ENCODE results near the gene CHCHD6. TPM values are rescaled to one million over a fixed set of nuclear protein-coding genes. Genes with fewer than 3 reads are reported as not detected.

CHCHD6 gene
- total RNA-seq, 1 donor from 2014 or later: 17.2 TPM

GRCh38 chr3:126972866-126973265 lies 268.8 kb downstream of the CHCHD6 start:
- Mint-ChIP-seq H3K36me3 (ENCODE audit: unreplicated experiment) (peaks cover 14% of the 10 kb centered on the region), H3K9me3 (ENCODE audit: unreplicated experiment) (peaks cover 7% of the 10 kb centered on the region), H3K27ac (ENCODE audit: unreplicated experiment) (no peak overlapping the region), H3K27me3 (ENCODE audit: unreplicated experiment) (no peaks in the 10 kb centered on the region), H3K4me1 (ENCODE audit: low read depth, unreplicated experiment) (peaks cover 9% of the 10 kb centered on the region), H3K4me3 (ENCODE audit: unreplicated experiment) (no peak overlapping the region)
- no peak for TF ChIP-seq CTCF (IDR thresholded peaks at IDR 0.05; ENCODE audit: partially characterized antibody, unreplicated experiment)
- no peak for DNase-seq

GRCh38 chr3:126973814-126974213 lies 269.8 kb downstream of the CHCHD6 start:
- Mint-ChIP-seq H3K27ac (ENCODE audit: unreplicated experiment) (no peak overlapping the region), H3K27me3 (ENCODE audit: unreplicated experiment) (peaks cover 5% of the 10 kb centered on the region), H3K4me3 (ENCODE audit: unreplicated experiment) (no peak overlapping the region), H3K36me3 (ENCODE audit: unreplicated experiment) (peaks cover 14% of the 10 kb centered on the region), H3K9me3 (ENCODE audit: unreplicated experiment) (peaks cover 8% of the 10 kb centered on the region), H3K4me1 (ENCODE audit: low read depth, unreplicated experiment) (peaks cover 4% of the 10 kb centered on the region)
- no peak for TF ChIP-seq CTCF (IDR thresholded peaks at IDR 0.05; ENCODE audit: partially characterized antibody, unreplicated experiment)
- DNase-seq: no peak

- Mint-ChIP-seq H3K4me1 (ENCODE audit: low read depth, unreplicated experiment) (peaks cover 2% of the 10 kb centered on the region), H3K27me3 (ENCODE audit: unreplicated experiment) (peaks cover 5% of the 10 kb centered on the region), H3K27ac (ENCODE audit: unreplicated experiment) (no peak overlapping the region), H3K4me3 (ENCODE audit: unreplicated experiment) (no peak overlapping the region), H3K9me3 (ENCODE audit: unreplicated experiment) (peaks cover 9% of the 10 kb centered on the region), H3K36me3 (ENCODE audit: unreplicated experiment) (peaks cover 14% of the 10 kb centered on the region)
- no peak for DNase-seq
- TF ChIP-seq CTCF (IDR thresholded peaks at IDR 0.05; ENCODE audit: partially characterized antibody, unreplicated experiment): no peak
These were observed 270.7 kb downstream of the CHCHD6 start for GRCh38 chr3:126974756-126975155.

- Mint-ChIP-seq H3K9me3 (ENCODE audit: unreplicated experiment) (peaks cover 15% of the 10 kb centered on the region), H3K27ac (ENCODE audit: unreplicated experiment) (no peak overlapping the region), H3K36me3 (ENCODE audit: unreplicated experiment) (peaks cover 14% of the 10 kb centered on the region), H3K4me1 (ENCODE audit: low read depth, unreplicated experiment) (peaks cover 7% of the 10 kb centered on the region), H3K4me3 (ENCODE audit: unreplicated experiment) (no peak overlapping the region), H3K27me3 (ENCODE audit: unreplicated experiment) (peaks cover 9% of the 10 kb centered on the region)
- DNase-seq: no peak
- TF ChIP-seq CTCF (IDR thresholded peaks at IDR 0.05; ENCODE audit: partially characterized antibody, unreplicated experiment): no peak
These were observed 272.9 kb downstream of the CHCHD6 start for GRCh38 chr3:126976906-126977305.

GRCh38 chr3:126977821-126978220 lies 273.8 kb downstream of the CHCHD6 start:
- Mint-ChIP-seq H3K36me3 (ENCODE audit: unreplicated experiment) (peaks cover 14% of the 10 kb centered on the region), H3K4me3 (ENCODE audit: unreplicated experiment) (no peak overlapping the region), H3K4me1 (ENCODE audit: low read depth, unreplicated experiment) (peaks cover 6% of the 10 kb centered on the region), H3K27me3 (ENCODE audit: unreplicated experiment) (peaks cover 9% of the 10 kb centered on the region), H3K9me3 (ENCODE audit: unreplicated experiment) (peaks cover 14% of the 10 kb centered on the region), H3K27ac (ENCODE audit: unreplicated experiment) (no peak overlapping the region)
- no peak for DNase-seq
- no peak for TF ChIP-seq CTCF (IDR thresholded peaks at IDR 0.05; ENCODE audit: partially characterized antibody, unreplicated experiment)
